Measurements from ENCODE around the gene NEFH.

GRCh38 chr22:29509815-29510214 lies 29.8 kb downstream of the NEFH start:
- TF ChIP-seq POLR2A (IDR thresholded peaks at IDR 0.05) (no peak), CTCF (IDR thresholded peaks at IDR 0.05) (no peak), EP300 (IDR thresholded peaks at IDR 0.05) (no peak)
